C4-2B (cell line): ENCODE results near the gene SMIM9.

Experiments used
- CTCF ChIP-seq: fragments of 450-650 bp; conservative IDR thresholded peaks from 2 replicates; pipeline ENCODE4 v1.5.1; 2017; ENCODE audit warnings: mild to moderate bottlenecking
- ZFX ChIP-seq: fragments of 450-650 bp; IDR thresholded peaks from 2 replicates; pipeline ENCODE4 v1.6.1; 2017

- TF ChIP-seq CTCF (no peak), ZFX (no peak)
Measured at GRCh38 chrX:154775419-154776349, 58.8 kb downstream of the SMIM9 start.
